ENCODE results near the gene VAPB.
A peak's percentile ranks its signal among the peaks of the same experiment; 100 is the strongest.
"Not testable (repeated sequence)": the region's sequence is repeated elsewhere in the genome, so short reads cannot be mapped to it uniquely, and the experiment has no call there.

Gene VAPB, protein sequence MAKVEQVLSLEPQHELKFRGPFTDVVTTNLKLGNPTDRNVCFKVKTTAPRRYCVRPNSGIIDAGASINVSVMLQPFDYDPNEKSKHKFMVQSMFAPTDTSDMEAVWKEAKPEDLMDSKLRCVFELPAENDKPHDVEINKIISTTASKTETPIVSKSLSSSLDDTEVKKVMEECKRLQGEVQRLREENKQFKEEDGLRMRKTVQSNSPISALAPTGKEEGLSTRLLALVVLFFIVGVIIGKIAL

DNA sequence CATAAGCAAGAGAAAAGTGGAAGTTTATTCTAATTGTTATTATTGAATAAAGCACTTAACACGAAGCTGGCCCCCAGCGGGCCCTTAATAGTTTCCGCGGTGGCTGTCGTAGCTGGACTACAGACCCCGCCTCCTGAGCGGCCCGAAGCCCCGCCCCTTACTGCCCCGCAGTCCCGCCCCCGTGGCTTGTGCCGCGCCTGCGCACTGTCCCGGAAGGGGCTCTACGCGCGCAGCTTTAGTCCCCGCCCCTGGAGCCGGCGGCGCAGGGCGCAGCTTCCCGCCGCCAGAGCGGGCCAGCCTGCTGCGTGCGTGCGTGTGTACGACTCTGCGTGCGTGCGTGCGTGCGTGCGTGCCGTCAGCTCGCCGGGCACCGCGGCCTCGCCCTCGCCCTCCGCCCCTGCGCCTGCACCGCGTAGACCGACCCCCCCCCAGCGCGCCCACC lies at the start of gene VAPB:
VAPB (plus strand) TSS at position 348 of the 442 bp plus-strand sequence. CDS start 231 bp downstream, outside the sequence.
- peak; percentile 97 to 100 (median 99) for DNase-seq

DNA sequence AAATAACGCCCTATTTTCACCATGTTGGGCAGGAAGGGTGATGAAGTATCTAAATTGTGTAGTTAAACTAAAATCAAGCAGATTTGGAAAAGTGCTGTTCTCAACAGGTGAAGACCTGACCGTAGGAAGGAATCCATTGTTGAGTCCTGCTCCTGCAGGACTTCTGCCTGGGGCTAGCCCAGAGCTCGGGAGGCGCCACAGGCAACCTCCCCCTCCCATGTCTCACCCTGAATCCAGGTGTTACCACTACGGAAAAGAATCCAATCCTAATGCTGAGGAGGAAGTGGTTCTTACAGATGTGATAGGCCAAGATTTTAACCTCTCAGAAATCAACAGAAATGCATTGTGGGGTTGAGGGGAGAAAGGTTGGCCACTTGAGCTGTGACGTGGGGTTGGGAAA lies 49.3 kb upstream of the VAPB start:
- DNase-seq: no peak

DNA sequence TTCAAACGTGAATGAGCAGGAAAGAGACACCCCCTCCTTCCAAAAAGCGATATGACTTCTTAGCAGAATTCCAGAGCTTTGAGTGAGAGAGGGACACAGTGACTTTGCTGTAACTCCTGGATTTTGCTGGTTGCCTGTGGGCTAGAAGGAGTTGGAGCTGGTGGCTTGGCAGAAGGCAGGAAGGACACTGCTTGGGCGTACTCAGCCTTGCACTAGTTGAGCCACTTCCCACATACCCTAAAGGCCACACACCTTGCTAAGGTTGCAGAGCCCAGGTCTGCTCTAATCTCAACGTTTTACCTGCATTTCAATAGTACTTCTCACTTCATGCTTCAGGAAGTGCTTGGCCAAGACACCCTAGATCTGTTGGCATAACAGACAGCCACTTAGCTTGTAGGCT lies 48.9 kb upstream of the VAPB start:
- DNase-seq: no peak

DNA sequence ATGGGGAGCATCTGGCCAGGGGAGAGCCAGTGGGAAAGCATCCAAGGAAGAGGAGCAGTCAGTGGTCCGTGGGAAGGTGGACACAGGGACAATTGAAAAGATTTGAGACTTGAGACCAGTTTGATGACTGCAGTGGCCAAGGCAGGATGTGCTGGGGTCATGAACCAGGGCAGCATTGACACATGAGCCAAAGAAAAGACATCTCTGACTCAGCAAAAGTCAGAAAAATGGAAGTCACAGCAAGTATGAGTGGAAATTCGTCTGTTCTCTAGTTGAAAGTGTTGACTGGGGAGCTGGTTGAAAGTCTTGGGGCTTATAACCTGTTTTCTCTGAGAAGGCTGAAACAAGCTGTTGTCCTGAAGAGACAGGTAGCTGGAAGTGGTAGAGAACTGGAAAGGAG lies 48.2 kb upstream of the VAPB start:
- peak in 2 of 3 donors; percentile 5 to 21 for DNase-seq

DNA sequence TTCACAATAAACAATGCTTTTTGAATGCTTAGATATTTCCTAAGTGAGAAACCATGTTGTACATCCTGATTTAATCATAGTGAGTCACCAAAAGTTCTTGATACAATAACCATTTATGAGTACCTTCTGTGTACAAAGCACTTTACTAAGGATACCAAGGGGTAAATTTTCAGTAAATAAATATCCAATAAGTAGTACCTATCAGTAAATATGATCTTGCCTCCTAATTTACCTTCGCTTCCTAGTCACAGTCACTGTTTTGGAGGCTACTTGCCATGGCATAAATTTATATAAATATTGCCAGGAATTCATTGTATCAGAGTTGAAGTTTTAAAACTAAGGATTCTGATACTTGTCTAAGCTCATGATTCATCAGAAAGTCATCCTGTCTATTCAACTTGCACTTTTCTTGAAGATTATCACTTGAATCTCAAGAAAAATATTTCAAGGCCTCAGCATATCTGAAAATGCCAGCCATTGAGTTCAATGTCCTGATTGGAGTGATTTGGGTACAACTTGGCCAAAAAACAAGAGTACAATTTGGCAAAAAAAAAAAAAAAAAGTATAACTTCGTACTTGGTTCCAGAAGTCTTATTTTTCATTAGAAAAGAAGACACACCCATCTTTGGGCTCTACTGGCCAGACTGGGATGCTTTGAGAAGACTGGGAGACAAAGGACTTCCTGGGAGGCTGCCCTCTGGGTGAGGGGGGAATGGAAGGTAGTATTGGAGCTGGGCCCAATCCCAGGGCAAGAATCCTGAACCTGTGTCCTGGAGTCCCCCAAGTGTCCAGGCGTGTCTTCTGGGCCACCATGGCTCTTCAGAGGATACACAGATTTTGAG lies 46.7 kb upstream of the VAPB start:
- no peak for DNase-seq

DNA sequence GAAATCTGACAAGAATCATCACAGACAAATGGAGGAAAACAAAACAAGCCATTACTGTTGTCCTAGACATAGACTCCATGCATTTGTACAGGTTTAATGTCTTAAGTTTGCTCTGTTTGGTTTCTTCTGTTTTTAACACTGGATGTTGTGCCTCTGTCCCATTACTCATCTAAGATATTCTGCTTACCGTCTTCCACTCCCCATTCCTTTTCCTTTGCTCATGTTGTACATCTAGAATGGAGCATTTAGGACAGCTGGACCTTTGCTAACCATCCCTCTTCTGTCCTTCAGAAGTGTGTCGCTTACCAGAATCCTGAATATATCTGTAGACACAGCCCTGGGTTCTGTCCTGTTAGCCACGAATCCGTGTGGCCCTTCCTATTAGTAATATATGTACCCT lies 44.3 kb upstream of the VAPB start:
- no peak for DNase-seq

DNA sequence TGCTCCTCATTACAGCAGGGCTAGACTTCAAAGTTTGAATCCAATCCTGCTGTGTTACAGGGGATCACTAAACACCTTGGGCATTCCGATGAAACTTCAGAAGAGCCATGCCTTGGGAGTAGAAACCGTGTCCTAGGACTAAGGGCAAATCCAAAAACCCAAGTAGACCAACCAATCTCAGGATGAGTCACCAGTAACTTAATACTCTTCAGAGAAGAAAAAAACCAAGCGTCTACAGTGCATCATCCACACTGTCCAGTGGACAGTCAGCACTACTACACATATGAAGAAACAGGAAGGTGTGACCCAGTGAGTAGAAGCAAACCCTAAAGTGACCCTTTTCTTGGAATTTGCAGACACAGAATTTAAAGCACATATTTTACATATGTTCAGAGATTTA lies 39.5 kb upstream of the VAPB start:
- peak; percentile 31 to 54 (median 44) for DNase-seq

DNA sequence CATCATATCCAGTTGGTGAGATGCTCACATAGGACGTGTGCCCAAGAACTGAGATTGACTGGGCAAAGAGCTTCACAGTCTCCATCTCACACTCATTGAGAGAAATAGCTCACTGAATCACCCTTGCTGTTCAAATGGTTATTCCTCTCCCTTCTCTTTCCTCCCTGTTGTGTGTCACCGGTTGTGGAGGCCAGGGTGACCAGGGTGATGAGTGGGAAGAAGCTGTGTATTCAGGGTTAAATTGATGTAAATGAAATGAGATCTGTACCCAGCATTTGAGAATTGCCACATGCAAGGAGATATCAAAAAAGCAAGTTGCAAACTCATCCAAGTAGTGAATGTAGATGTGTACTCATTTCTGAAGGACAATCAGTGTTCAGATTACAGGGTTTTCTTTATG lies 36.6 kb upstream of the VAPB start:
- DNase-seq: no peak

DNA sequence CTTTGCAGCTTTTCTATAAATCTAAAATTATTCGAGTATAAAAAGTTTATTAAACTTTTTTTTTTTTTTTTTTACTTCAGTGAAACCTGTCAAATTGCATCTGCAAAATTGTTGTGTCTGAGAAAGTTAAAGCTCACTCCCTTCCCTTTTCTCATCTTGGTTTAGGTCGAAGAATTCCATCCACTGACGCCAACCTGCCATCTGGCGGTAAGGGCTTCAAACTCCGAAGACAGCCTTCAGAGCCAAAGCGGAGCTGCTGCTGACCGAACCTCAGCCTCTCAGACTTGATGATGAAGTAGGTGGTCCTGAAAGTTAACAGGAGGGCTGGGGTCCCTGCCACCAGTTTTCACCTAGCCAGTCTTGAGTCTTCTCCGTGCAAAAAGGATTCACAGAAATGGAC lies 29.6 kb upstream of the VAPB start:
- DNase-seq: no peak

DNA sequence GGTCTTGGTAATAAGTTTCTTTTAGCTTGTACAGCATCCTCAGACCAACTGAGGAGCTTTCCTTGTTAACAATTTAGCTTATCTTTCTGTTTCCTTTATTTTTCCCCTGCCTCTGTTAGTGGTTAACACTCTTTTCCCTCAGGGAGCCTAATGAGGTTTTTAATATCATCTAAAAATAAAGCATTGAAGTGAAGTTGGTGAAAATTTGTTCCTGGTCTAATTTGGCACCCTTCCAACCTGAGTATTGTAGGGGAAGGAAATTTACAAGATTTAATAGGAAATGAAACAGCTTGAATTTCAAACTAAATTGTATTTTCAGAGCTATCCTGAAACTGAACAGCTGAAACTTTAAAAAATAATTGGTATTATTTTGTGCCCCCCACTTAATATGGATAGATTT lies 28.1 kb upstream of the VAPB start:
- DNase-seq: peak in 1 of 3 donors; percentile 27

DNA sequence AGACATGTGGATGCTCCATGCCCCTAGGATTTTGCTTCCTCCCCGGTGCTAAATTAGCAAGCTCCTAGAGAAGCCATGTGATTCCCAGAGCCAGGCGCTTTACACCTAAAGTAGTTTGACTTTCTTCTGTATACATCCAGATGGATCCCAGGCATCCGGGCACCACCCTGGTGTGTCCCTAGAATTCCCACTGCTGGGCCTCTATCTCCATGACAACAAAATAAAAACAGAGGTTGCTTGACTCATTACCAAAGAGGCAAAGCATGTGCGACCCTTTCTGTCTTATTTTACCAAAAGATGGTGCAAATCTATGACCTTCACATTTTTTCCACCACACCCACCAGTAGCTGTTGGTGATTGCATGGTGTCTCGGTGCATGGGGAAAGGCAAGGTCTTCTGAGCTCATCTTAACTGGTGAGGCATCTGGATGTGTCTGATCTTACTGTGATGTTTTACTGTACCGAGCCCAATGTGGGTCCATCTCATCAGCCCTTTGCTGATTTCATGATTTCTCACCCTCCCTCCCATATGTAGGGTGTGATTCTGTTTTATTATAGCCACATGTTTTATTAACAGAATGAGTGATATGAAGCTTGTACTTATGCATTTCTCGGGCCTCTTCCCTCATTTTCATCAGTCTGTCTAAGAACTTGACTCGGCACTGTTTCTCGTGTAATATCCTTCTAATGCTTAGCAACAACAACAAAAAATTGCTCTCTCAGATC lies 27.4 kb upstream of the VAPB start:
- DNase-seq: no peak

DNA sequence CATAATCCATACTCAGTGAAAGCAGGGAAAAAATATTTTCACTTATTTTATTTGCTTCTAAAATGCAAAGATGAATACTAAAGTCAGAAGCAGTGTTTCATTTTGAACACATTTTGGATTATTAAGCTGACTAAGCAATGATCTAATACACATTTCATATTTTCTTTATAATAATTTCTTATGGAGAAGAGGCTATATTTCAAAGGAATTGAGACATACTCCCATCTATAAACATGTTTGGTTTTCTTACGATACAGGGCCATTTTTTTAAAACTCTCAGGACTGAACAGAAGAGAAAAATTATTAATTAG lies 26.9 kb upstream of the VAPB start:
- DNase-seq: no peak

DNA sequence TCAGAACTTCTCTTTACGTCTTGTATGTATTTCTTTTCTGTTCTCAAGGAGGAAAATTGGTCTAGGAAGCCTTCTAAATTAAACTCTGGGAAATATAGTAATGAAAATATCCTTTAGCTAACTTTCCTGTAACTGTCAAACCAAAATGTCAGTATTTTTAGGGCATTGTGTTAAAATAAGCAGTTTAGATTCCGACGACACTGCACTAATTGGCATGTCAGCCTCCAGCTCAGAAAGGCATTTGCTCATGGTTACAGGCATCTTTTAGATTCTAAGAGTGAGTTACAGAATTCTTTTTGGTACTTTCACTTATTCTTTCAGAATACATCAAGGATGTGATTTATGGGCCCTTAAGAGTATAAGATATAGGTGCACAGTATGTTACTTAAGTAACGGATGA lies 26.1 kb upstream of the VAPB start:
- DNase-seq: no peak

DNA sequence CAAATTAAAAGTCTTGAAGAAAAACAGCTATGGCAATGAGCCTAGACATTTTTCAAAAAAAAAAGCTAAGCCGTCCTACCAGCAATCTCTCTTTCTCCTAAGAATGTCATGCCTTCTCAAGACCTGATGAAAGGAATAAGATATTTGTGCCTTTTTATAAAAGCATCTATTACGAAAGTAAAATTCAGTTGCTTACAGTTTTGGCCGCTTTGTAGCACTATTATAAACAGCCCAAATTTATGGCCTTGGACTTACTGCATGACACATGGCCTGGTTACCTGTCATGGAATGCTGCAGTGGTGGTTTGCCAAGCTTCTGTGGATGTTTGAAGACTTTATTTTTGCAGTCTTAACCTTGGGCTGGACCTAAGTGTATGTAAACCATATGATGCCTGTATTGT lies 22.2 kb upstream of the VAPB start:
- DNase-seq: no peak

DNA sequence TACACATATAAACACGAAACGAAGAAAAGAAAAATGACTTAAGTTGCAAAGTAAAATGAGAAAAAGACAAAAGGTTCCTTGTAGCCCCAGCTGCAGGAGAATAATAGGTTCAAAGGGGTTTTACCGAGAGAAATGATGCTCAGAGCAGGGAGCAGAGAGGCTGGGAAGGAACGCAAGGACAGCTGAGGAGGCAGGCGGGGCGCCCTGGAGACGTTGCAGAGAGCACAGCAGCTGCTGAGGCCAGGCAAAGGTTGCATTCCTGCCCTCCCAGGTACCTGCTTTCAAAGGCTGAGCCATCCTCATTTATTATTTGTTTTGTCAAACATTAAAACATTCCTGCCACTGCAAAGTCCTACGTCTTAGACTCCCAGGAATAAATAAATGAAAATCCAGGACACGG lies 16.2 kb upstream of the VAPB start:
- DNase-seq: no peak

DNA sequence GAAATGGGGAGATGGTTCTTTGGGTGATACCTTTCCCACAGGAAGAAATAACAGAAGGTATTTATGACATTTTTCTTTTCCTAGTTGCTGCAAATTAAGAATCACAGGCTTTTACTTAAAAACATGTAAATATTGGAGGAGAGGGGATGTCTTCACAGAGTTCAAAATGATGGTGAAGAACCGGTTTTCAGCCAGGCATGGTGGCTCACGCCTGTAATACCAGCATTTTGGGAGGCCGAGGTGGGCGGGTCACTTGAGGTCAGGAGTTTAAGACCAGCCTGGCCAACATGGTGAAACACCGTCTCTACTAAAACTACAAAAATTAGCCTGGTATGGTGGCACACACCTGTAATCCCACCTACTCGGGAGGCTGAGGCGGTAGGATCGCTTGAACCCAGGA lies 15.7 kb upstream of the VAPB start:
- DNase-seq: not testable (repeated sequence)

DNA sequence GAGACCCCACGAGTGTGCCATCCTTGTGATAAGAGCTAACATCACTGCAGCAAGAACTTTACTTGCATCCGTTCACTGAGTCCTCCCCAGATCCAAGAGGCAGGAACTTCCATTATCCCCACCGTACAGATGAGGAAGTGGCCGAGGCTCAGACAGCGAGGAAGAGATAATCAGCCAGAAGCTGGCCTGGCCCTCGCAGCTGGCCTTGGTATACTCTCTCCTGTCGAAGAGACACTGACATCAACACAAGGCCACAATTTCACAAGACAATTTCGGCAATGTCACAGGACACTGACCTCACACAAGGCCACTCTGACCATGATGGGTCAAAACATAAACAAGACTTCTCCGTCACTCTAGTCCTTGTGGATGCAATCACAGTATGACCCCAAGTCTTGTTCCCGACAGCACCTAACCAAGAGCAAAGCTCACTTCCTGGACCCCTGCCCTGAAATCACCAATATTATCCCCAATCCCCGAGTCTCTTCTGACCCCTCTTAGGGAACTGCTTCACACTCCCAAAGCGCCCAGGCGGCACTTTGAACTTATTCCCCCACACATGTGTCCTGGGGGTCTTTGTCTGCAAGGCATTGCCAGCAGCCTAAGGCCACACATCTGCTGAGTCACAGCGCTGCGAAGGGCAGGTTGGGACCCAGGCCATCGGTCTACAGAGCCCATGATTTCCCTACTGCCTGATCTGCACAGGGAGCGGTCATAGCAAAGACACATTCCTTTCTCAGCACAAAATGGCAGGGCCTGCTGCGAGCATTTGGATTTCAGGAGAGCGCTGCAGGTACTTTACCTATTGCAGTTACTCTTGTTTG lies 14.8 kb upstream of the VAPB start:
- DNase-seq: peak; percentile 31 to 64 (median 42)

DNA sequence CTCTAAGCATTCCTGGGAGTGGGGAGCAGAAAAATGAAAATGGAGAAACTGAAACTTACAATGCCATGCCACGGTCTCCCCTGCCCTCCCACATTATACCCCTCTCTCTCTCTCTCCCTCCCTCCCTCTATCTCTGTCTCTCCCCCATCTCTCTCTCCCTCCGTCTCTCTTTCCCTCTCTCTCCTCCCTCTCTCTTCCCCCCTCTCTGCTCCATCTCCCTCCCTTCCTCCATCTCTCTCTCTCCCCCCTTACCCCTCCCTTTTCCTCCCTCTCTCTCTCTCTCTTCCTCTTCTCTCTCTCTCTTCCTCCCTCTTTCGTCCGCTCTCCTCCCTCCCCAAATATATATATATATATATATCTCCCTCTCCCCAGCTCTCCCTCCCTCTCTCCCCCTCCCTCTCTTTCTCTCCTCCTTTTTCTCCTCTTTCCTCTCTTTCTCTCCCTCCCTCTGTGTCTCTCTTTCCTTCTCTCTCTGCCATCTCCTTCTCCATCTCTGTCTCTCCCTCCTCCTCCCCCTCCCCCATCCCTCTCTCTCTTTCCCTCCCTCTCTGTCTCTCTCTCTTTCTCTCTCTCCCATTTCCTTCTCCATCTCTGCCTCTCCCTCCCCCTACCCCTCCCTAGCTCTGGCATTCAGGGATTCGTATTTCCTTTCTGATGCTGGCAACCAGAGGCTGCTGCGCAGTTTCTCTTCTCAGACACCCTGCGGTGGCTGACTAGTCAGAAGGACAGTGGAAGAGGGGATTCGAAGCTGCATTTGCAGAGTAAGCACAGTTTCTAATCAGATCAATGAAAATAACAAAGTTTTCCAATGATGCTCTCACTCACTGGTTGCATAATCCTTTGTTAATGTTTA lies 13.9 kb upstream of the VAPB start:
- DNase-seq: no peak

DNA sequence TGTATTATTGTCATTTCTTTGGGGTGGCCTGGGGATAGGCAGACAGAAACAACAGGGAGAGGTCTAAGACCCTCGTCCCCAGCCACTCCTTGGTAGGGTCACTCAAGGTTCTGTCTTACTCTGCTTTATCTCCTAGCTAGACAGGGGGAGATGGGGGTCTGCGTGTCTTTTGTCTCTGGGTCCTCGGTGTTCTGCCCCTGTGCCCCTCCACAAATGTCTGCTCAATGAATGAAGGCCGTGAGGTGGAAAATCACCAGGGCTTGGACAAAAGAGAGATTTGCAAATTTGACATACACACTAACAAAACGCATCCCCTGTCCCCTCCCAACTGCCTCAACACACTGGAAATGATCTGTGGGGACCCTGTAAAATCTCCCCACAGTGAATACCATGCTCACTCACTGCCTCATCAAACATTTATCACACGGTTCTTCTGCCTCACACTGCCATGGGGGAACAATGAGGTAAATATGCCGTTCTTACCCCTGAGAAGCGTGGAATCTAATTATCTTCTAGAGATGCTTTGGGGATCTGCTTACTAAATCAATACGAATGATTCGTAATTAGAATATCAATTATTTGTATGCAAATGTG lies 13.2 kb upstream of the VAPB start:
- DNase-seq: no peak

DNA sequence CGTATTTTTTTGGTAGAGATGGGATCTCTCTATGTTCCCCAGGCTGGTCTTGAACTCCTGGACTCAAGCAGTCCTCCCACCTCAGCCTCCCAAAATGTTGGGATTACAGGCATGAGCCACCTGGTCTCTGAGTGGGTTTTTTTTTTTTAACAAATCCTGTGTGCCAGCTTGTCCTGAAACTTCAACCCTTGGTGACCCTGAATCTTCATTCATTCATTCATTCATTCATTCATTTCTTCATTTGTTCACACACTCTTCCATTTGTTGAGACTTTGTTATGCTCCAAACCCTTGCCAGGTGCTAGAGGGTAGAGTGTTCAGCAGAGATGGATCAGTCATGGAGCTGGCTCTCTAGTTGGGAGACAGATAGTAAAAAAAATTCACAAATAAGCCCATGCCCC lies 12.0 kb upstream of the VAPB start:
- no peak for DNase-seq

DNA sequence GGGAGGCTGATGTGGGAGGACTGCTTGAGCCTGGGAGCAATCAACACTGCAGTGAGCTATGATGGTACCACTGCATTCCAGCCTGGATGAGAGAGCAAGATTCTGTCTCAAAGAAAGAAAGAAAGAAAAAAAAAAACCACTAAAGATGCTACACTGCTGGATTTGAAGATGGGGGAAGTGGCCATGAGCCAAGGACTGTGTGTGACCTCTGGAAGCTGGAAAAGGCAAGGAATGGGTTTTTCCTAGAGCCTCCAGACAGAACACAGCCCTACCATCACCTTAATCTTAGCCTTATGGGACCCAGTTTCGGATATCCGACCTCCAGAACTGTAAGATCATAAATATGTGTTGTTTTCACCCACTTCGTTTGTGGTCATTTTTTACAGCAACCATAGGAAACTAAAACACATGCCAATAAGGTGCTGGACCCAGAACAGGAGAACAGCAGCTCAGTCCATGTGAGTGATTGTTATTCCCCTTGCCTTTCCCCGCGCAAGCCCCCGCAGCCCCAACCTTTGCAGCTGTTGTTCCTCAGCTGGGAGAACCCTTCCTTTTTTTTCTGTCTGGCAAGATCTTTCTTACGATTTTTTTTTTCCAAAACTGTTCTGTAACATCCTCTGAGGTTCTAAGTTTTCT lies 11.1 kb upstream of the VAPB start:
- DNase-seq: no peak

All from suppressor macrophage treated with lipopolysaccharide for 1 hour (primary cell).